H9 (cell line): ENCODE measurements around the gene NFIX. TPM values are rescaled to one million over a fixed set of nuclear protein-coding genes. Genes with fewer than 3 reads are reported as not detected.

Experiments
- DNase-seq: peaks from one replicate; pipeline ENCODE4 v3.0.0-alpha.2; 2017
- H2AFZ ChIP-seq: one replicate; pipeline ENCODE4 v1.6.1; 2013; ENCODE audit warnings: mild to moderate bottlenecking, low read length, control low read depth, moderate library complexity
- H2AK5ac ChIP-seq: 2 replicates; pipeline ENCODE4 v1.6.1; 2013; ENCODE audit warnings: low read length, control low read depth, mixed read lengths; ENCODE audit not compliant: insufficient read length
- H2BK120ac ChIP-seq: one replicate; pipeline ENCODE4 v1.6.1; 2013; ENCODE audit warnings: low read depth, mild to moderate bottlenecking, low read length, control low read depth, inconsistent platforms; ENCODE audit not compliant: poor library complexity, severe bottlenecking
- H2BK12ac ChIP-seq: 2 replicates; pipeline ENCODE4 v1.6.1; 2013; ENCODE audit warnings: low read length, control low read depth, mixed read lengths, low read depth; ENCODE audit not compliant: insufficient read length
- H2BK15ac ChIP-seq: 2 replicates; pipeline ENCODE4 v1.6.1; 2013; ENCODE audit warnings: low read depth, low read length, control low read depth
- H2BK20ac ChIP-seq: one replicate; pipeline ENCODE4 v1.6.1; 2013; ENCODE audit warnings: low read depth, mild to moderate bottlenecking, low read length, control low read depth, inconsistent platforms; ENCODE audit not compliant: poor library complexity, severe bottlenecking
- H2BK5ac ChIP-seq: 2 replicates; pipeline ENCODE4 v1.6.1; 2013; ENCODE audit warnings: low read length, control low read depth, mixed read lengths; ENCODE audit not compliant: insufficient read length
- H3K14ac ChIP-seq: 2 replicates; pipeline ENCODE4 v1.6.1; 2013; ENCODE audit warnings: low read length, control low read depth; ENCODE audit not compliant: insufficient read depth
- H3K18ac ChIP-seq: 2 replicates; pipeline ENCODE4 v1.6.1; 2013; ENCODE audit warnings: low read depth, mild to moderate bottlenecking, mixed read lengths, low read length, control low read depth; ENCODE audit not compliant: insufficient read length
- H3K23ac ChIP-seq: 2 replicates; pipeline ENCODE4 v1.6.1; 2013; ENCODE audit warnings: low read length, control low read depth, mixed read lengths, low read depth; ENCODE audit not compliant: insufficient read length
- H3K23me2 ChIP-seq: 2 replicates; pipeline ENCODE4 v1.6.1; 2013; ENCODE audit warnings: low read depth, mild to moderate bottlenecking, mixed read lengths, low read length, control low read depth; ENCODE audit not compliant: insufficient read length, poor library complexity, severe bottlenecking
- H3K27ac ChIP-seq: 2 replicates; pipeline ENCODE4 v1.5.1; 2013; ENCODE audit warnings: low read length, control low read depth, mixed read lengths, low read depth; ENCODE audit not compliant: insufficient read length
- H3K27me3 ChIP-seq: 2 replicates; pipeline ENCODE4 v1.6.1; 2013; ENCODE audit warnings: low read length, control low read depth, inconsistent platforms; ENCODE audit not compliant: insufficient read depth
- H3K4ac ChIP-seq: 2 replicates; pipeline ENCODE4 v1.6.1; 2013; ENCODE audit warnings: low read depth, mild to moderate bottlenecking, control low read depth, inconsistent platforms, low read length, moderate library complexity
- H3K4me1 ChIP-seq: 2 replicates; pipeline ENCODE4 v1.6.1; 2013; ENCODE audit warnings: low read length, control low read depth, inconsistent platforms; ENCODE audit not compliant: insufficient read depth
- H3K4me2 ChIP-seq: 2 replicates; pipeline ENCODE4 v1.6.1; 2013; ENCODE audit warnings: low read length, control low read depth, mixed read lengths; ENCODE audit not compliant: insufficient read length, insufficient read depth
- H3K56ac ChIP-seq: 2 replicates; pipeline ENCODE4 v1.6.1; 2013; ENCODE audit warnings: low read depth, mild to moderate bottlenecking, mixed read lengths, low read length, control low read depth; ENCODE audit not compliant: insufficient read length
- H3K79me1 ChIP-seq: 2 replicates; pipeline ENCODE4 v1.6.1; 2013; ENCODE audit warnings: low read depth, mild to moderate bottlenecking, moderate library complexity, low read length, control low read depth, inconsistent platforms; ENCODE audit not compliant: insufficient read depth, poor library complexity, severe bottlenecking
- H3K79me2 ChIP-seq: 2 replicates; pipeline ENCODE4 v1.6.1; 2013; ENCODE audit warnings: low read length, control low read depth, inconsistent platforms; ENCODE audit not compliant: insufficient read depth
- H3K9ac ChIP-seq: 2 replicates; pipeline ENCODE4 v1.6.1; 2013; ENCODE audit warnings: low read length, control low read depth, mixed read lengths; ENCODE audit not compliant: insufficient read length; ENCODE audit errors: extremely low read depth
- H3K9me3 ChIP-seq: one replicate; pipeline ENCODE4 v1.6.1; 2013; ENCODE audit warnings: low read depth, low read length, inconsistent platforms; ENCODE audit not compliant: control insufficient read depth
- H3T11ph ChIP-seq: one replicate; pipeline ENCODE4 v1.6.1; 2013; ENCODE audit warnings: mild to moderate bottlenecking, low read length, control low read depth, inconsistent platforms
- H4K20me1 ChIP-seq: one replicate; pipeline ENCODE4 v1.6.1; 2013; ENCODE audit not compliant: control insufficient read depth, insufficient read length, insufficient read depth
- H4K5ac ChIP-seq: 2 replicates; pipeline ENCODE4 v1.6.1; 2013; ENCODE audit warnings: low read depth, mild to moderate bottlenecking, mixed read lengths, low read length, control low read depth; ENCODE audit not compliant: insufficient read length
- H4K8ac ChIP-seq: replicated peaks from 2 replicates; pipeline ENCODE4 v1.6.1; 2013; ENCODE audit warnings: low read length, control low read depth, mixed read lengths, low read depth; ENCODE audit not compliant: insufficient read length
- H4K91ac ChIP-seq: 2 replicates; pipeline ENCODE4 v1.6.1; 2013; ENCODE audit warnings: low read depth, mild to moderate bottlenecking, moderate library complexity, mixed read lengths, low read length, control low read depth; ENCODE audit not compliant: insufficient read length
- H3K27ac Mint-ChIP-seq, 3 experiments: 2 replicates in 2 of 3; 3 replicates in 1 of 3; pipeline ENCODE4 v1.8.0; 2020 to 2021; ENCODE audit warnings: mixed read lengths in 3 of 3, mild to moderate bottlenecking in 1 of 3, moderate library complexity in 1 of 3
- H3K27me3 Mint-ChIP-seq: 2 replicates; pipeline ENCODE4 v1.8.0; 2021; ENCODE audit warnings: low read depth, mild to moderate bottlenecking, moderate library complexity, mixed read lengths
- H3K36me3 Mint-ChIP-seq, 3 experiments: 2 replicates in 2 of 3; 3 replicates in 1 of 3; pipeline ENCODE4 v1.8.0; 2020 to 2021; ENCODE audit warnings: low read depth in 3 of 3, mixed read lengths in 3 of 3; ENCODE audit not compliant: insufficient read depth in 1 of 3
- H3K4me1 Mint-ChIP-seq, 2 experiments: 2 replicates each; pipeline ENCODE4 v1.8.0; 2020; ENCODE audit warnings: mixed read lengths in 2 of 2
- H3K4me3 Mint-ChIP-seq, 2 experiments: 2 replicates in 1 of 2; 3 replicates in 1 of 2; pipeline ENCODE4 v1.8.0; 2020 to 2021; ENCODE audit warnings: mild to moderate bottlenecking in 2 of 2, mixed read lengths in 2 of 2, moderate library complexity in 1 of 2
- H3K9me3 Mint-ChIP-seq, 2 experiments: 2 replicates in 1 of 2; 3 replicates in 1 of 2; pipeline ENCODE4 v1.8.0; 2020; ENCODE audit warnings: mild to moderate bottlenecking in 2 of 2, mixed read lengths in 2 of 2, moderate library complexity in 1 of 2
- CTCF ChIP-seq: fragments of 200-600 bp; sonication (generic); conservative IDR thresholded peaks from 3 replicates; pipeline ENCODE4 v1.8.0; 2021; ENCODE audit warnings: antibody characterized with exemption, mild to moderate bottlenecking
- WGBS: extraction: QIAGEN DNeasy Blood & Tissue Kit; methylation state at CpG from one replicate; pipeline ENCODE4 v1.1.7; 2013; ENCODE audit warnings: missing lambda C conversion rate, low lambda C conversion rate, mixed read lengths; ENCODE audit not compliant: insufficient read length; ENCODE audit errors: extremely low coverage; 5-methylcytosine and 5-hydroxymethylcytosine counted together
- total RNA-seq: library from RNA; stranded (reverse); gene quantifications from 2 replicates; pipeline ENCODE4 v1.2.1, GENCODE V29; 2021

Gene NFIX
- total RNA-seq, 1 experiment from 2014 or later = 0.31 TPM

GRCh38 chr19:13008926-13009787 lies 13.9 kb downstream of the NFIX start:
- Histone ChIP-seq H2BK120ac (no peak overlapping the region), H3K27me3 (peaks cover 73% of the 10 kb centered on the region), H3T11ph (no peak overlapping the region), H4K5ac (no peak overlapping the region), H2BK20ac (no peak overlapping the region), H3K4ac (no peak overlapping the region), H3K14ac (no peak overlapping the region), H2AFZ (no peak overlapping the region), H3K18ac (no peak overlapping the region), H3K27ac (no peak overlapping the region), H2BK5ac (no peak overlapping the region), H3K9ac (no peak overlapping the region), H3K4me1 (no peaks in the 10 kb centered on the region; the same call in 1 of the 2 replicates), H3K9me3 (no peaks in the 10 kb centered on the region), H4K8ac (no peak overlapping the region), H3K56ac (no peak overlapping the region), H2BK15ac (no peak overlapping the region), H3K23me2 (peaks cover 5% of the 10 kb centered on the region), H3K4me2 (no peak overlapping the region), H3K23ac (no peak overlapping the region), H4K20me1 (no peaks in the 10 kb centered on the region), H2AK5ac (no peak overlapping the region), H3K79me1 (no peaks in the 10 kb centered on the region), H4K91ac (no peak overlapping the region), H3K79me2 (no peaks in the 10 kb centered on the region), H2BK12ac (no peak overlapping the region)
- H3K27me3 Mint-ChIP-seq = peaks cover 100% of the 10 kb centered on the region
- no peak for DNase-seq
- H3K36me3 Mint-ChIP-seq = no peaks in the 10 kb centered on the region
- WGBS = no CpG with 5 or more reads among the region's 28 CpGs
- no peak for TF ChIP-seq CTCF
- H3K27ac Mint-ChIP-seq = no peak overlapping the region; a peak in 1 of 7 replicates
- H3K9me3 Mint-ChIP-seq = peaks cover 4 to 11% of the 10 kb centered on the region in 2 experiments; a peak in 4 of 5 replicates
- peak overlapping the region in 1 of 2 experiments; percentile 35; a peak in 2 of 5 replicates for H3K4me3 Mint-ChIP-seq
- H3K4me1 Mint-ChIP-seq = peaks cover 5 to 39% of the 10 kb centered on the region in 2 experiments
